GM19099 (cell line): ENCODE results near the gene SERINC5.

Experiments
- POLR2A ChIP-seq: IDR thresholded peaks from 3 replicates; pipeline ENCODE4 v1.6.1; 2011; ENCODE audit warnings: low read depth; ENCODE audit not compliant: insufficient read length; ENCODE audit errors: extremely low read depth

Gene SERINC5

GRCh38 chr5:80239680-80240367, 16.0 kb downstream of the SERINC5 start:
- no peak for TF ChIP-seq POLR2A

- no peak for TF ChIP-seq POLR2A
These were observed 16.8 kb downstream of the SERINC5 start for GRCh38 chr5:80238778-80239679.

GRCh38 chr5:80238097-80238496, 17.8 kb downstream of the SERINC5 start:
- no peak for TF ChIP-seq POLR2A

- no peak for TF ChIP-seq POLR2A
These were observed 18.6 kb downstream of the SERINC5 start for GRCh38 chr5:80237243-80237642.

- no peak for TF ChIP-seq POLR2A
These were observed 21.5 kb downstream of the SERINC5 start for GRCh38 chr5:80234116-80234948.

GRCh38 chr5:80231693-80232092, 24.2 kb downstream of the SERINC5 start:
- TF ChIP-seq POLR2A, result no peak

- no peak for TF ChIP-seq POLR2A
These were observed 24.6 kb downstream of the SERINC5 start for GRCh38 chr5:80231243-80231642.

- no peak for TF ChIP-seq POLR2A
These were observed 25.4 kb downstream of the SERINC5 start for GRCh38 chr5:80230269-80230992.

GRCh38 chr5:80229902-80230255, 26.0 kb downstream of the SERINC5 start:
- TF ChIP-seq POLR2A, result no peak

- no peak for TF ChIP-seq POLR2A
These were observed 27.8 kb downstream of the SERINC5 start for GRCh38 chr5:80227979-80228596.

- no peak for TF ChIP-seq POLR2A
These were observed 29.9 kb downstream of the SERINC5 start for GRCh38 chr5:80225934-80226326.

GRCh38 chr5:80225189-80225933, 30.5 kb downstream of the SERINC5 start:
- TF ChIP-seq POLR2A, result no peak

GRCh38 chr5:80223561-80223960, 32.3 kb downstream of the SERINC5 start:
- TF ChIP-seq POLR2A, result no peak
